A549 (cell line): Measurements from ENCODE around the gene ATP5F1D.

Experiments used
- CEBPB ChIP-seq, 2 experiments: fragments of >200 bp in 1 of 2; sonication (Bioruptor Twin) in 1 of 2; formaldehyde crosslinking in 1 of 2; IDR thresholded peaks; 2 replicates each; pipeline ENCODE4 v1.6.1; 2012 to 2016
- SREBF2 ChIP-seq: fragments of 450-650 bp; IDR thresholded peaks from 2 replicates; pipeline ENCODE4 v1.6.1; 2014; ENCODE audit warnings: mild to moderate bottlenecking, moderate library complexity

- no peak for TF ChIP-seq CEBPB (IDR thresholded peaks at IDR 0.05)
- TF ChIP-seq SREBF2 = no peak
Observed at GRCh38 chr19:1291761-1292418, 50.3 kb downstream of the ATP5F1D start.
